ENCODE data around the gene ZMAT5. TPM values are rescaled to one million over a fixed set of nuclear protein-coding genes. Genes with fewer than 3 reads are reported as not detected.

The ZMAT5 gene
- total and polyA plus RNA-seq, 2 of the 13 experiments (the other 11 are each of a cell fraction or from before 2014, with no cell fraction given), result 20.7 to 27.8 TPM

DNA sequence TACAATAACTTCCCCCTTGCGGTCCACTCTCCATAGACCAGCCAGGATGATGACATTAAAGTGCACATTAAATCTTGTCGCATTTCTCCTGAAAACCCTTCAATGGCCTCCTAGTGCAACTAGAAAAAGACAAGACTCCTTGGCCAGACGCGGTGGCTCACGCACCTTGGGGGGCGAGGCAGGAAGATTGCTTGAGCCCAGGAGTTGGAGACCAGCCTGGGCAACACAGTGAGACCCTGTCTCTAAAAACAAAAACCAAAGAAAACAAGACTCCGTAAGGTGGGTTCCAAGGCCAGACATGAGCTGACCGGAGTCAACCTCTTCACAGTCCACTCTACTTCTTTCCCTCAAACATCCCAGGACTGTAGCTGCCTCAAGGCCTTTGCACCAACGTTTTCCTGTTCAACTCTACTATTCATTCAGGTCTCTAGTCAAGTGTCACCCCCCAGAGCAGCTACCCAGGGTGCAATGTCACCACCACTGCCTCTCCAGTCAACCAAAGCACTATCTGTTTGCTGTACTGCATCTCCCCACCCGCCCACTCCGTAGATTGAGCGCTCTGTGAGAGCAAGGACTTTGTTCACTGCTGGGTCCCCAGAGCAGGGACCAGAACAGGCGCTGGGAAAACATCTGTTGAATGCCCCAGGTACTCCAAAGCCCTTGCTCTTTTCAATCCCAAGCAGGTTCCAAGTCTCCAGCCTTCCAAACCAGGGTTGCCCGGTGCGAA lies 739 bp downstream of the ZMAT5 start (continued):
- TF ChIP-seq, protein P1, sequence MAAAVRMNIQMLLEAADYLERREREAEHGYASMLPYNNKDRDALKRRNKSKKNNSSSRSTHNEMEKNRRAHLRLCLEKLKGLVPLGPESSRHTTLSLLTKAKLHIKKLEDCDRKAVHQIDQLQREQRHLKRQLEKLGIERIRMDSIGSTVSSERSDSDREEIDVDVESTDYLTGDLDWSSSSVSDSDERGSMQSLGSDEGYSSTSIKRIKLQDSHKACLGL (CRISPR knock-in tag; IDR thresholded peaks at IDR 0.05), result no peak
- TF ChIP-seq, protein P2, sequence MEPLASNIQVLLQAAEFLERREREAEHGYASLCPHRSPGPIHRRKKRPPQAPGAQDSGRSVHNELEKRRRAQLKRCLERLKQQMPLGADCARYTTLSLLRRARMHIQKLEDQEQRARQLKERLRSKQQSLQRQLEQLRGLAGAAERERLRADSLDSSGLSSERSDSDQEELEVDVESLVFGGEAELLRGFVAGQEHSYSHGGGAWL (CRISPR knock-in tag; IDR thresholded peaks at IDR 0.05), result no peak
- no peak for TF ChIP-seq HDAC6 (IDR thresholded peaks at IDR 0.05; ENCODE audit: low read depth, low read length)
- TF ChIP-seq, protein P3, sequence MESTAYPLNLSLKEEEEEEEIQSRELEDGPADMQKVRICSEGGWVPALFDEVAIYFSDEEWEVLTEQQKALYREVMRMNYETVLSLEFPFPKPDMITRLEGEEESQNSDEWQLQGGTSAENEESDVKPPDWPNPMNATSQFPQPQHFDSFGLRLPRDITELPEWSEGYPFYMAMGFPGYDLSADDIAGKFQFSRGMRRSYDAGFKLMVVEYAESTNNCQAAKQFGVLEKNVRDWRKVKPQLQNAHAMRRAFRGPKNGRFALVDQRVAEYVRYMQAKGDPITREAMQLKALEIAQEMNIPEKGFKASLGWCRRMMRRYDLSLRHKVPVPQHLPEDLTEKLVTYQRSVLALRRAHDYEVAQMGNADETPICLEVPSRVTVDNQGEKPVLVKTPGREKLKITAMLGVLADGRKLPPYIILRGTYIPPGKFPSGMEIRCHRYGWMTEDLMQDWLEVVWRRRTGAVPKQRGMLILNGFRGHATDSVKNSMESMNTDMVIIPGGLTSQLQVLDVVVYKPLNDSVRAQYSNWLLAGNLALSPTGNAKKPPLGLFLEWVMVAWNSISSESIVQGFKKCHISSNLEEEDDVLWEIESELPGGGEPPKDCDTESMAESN (CRISPR knock-in tag; conservative IDR thresholded peaks at IDR 0.05), result no peak
- TF ChIP-seq AHR (CRISPR knock-in tag; IDR thresholded peaks at IDR 0.05), result no peak
- no peak for TF ChIP-seq SNRNP70 (IDR thresholded peaks at IDR 0.05; ENCODE audit: low read depth, low read length)
- TF ChIP-seq TARDBP (CRISPR knock-in tag; IDR thresholded peaks at IDR 0.05), result no peak
- no peak for TF ChIP-seq BORCS8-MEF2B (CRISPR knock-in tag; IDR thresholded peaks at IDR 0.05)
- TF ChIP-seq ZFP82 (CRISPR knock-in tag; IDR thresholded peaks at IDR 0.05; ENCODE audit: borderline replicate concordance), result 0 out of 2 replicates have a peak, but pooled peaks have one; percentile 31
- TF ChIP-seq ZNF530 (CRISPR knock-in tag; IDR thresholded peaks at IDR 0.05; ENCODE audit: low read depth), result no peak
- TF ChIP-seq, protein P4, sequence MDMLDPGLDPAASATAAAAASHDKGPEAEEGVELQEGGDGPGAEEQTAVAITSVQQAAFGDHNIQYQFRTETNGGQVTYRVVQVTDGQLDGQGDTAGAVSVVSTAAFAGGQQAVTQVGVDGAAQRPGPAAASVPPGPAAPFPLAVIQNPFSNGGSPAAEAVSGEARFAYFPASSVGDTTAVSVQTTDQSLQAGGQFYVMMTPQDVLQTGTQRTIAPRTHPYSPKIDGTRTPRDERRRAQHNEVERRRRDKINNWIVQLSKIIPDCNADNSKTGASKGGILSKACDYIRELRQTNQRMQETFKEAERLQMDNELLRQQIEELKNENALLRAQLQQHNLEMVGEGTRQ (IDR thresholded peaks at IDR 0.05; ENCODE audit: low read depth, low read length), result no peak
- TF ChIP-seq, protein P4 (CRISPR knock-in tag; IDR thresholded peaks at IDR 0.05; ENCODE audit: borderline replicate concordance), result no peak
- TF ChIP-seq XBP1 (CRISPR knock-in tag; IDR thresholded peaks at IDR 0.05), result no peak
- no peak for TF ChIP-seq ZNF670 (CRISPR knock-in tag; IDR thresholded peaks at IDR 0.05; ENCODE audit: borderline replicate concordance)
- TF ChIP-seq ZNF451 (CRISPR knock-in tag; IDR thresholded peaks at IDR 0.05), result no peak
- no peak for TF ChIP-seq HOXA3 (CRISPR knock-in tag; IDR thresholded peaks at IDR 0.05)
- TF ChIP-seq, protein P5, sequence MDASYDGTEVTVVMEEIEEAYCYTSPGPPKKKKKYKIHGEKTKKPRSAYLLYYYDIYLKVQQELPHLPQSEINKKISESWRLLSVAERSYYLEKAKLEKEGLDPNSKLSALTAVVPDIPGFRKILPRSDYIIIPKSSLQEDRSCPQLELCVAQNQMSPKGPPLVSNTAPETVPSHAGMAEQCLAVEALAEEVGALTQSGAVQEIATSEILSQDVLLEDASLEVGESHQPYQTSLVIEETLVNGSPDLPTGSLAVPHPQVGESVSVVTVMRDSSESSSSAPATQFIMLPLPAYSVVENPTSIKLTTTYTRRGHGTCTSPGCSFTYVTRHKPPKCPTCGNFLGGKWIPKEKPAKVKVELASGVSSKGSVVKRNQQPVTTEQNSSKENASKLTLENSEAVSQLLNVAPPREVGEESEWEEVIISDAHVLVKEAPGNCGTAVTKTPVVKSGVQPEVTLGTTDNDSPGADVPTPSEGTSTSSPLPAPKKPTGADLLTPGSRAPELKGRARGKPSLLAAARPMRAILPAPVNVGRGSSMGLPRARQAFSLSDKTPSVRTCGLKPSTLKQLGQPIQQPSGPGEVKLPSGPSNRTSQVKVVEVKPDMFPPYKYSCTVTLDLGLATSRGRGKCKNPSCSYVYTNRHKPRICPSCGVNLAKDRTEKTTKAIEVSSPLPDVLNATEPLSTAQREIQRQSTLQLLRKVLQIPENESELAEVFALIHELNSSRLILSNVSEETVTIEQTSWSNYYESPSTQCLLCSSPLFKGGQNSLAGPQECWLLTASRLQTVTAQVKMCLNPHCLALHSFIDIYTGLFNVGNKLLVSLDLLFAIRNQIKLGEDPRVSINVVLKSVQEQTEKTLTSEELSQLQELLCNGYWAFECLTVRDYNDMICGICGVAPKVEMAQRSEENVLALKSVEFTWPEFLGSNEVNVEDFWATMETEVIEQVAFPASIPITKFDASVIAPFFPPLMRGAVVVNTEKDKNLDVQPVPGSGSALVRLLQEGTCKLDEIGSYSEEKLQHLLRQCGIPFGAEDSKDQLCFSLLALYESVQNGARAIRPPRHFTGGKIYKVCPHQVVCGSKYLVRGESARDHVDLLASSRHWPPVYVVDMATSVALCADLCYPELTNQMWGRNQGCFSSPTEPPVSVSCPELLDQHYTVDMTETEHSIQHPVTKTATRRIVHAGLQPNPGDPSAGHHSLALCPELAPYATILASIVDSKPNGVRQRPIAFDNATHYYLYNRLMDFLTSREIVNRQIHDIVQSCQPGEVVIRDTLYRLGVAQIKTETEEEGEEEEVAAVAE (CRISPR knock-in tag; IDR thresholded peaks at IDR 0.05; ENCODE audit: borderline replicate concordance), result no peak
